ENCODE measurements around the gene SOX30.

The SOX30 gene

DNA sequence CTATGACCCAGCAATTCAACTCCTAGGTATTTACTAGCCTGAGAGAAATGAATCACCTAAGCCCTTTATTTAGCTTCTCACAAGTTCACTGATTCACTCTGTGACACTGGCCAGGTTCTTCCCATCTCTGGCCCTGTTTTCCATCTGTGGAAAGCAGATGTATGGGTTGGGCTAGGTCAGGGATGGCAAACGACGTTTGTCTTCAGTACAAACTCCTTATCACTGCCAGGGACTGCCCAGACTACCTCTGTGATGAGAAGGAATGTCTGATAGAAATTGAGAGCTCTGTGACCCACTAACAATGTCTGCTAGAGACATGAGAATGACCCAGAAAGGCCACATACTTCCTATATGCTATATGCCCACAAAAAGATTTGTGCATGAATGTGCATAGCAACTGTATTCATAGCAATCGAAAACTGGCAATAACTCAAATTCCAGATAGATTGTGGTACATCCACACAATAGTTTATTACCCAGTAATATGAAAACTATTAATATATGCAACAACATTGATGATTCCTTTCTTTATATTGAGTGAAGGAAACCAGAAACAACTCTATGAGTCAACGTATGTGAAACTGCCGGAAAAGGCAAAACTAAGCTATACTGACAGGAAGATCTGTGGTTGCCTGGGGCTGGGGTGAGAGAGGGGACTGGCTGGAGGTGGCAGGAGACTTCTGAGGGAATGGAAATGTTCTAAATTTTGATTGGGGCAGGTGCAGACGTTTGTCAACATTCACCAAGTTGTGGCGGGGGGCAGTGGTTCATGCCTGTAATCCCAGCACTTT, 44.7 kb downstream of the SOX30 start:
- peak; percentile 66 for DNase-seq

GRCh38 chr5:157606046-157606445, 46.2 kb downstream of the SOX30 start:
- no peak for DNase-seq

- peak; percentile 82 for DNase-seq
Measured at GRCh38 chr5:157603333-157604190, 48.7 kb downstream of the SOX30 start.

- DNase-seq, result no peak
Measured at GRCh38 chr5:157602505-157602904, 49.7 kb downstream of the SOX30 start.

DNA sequence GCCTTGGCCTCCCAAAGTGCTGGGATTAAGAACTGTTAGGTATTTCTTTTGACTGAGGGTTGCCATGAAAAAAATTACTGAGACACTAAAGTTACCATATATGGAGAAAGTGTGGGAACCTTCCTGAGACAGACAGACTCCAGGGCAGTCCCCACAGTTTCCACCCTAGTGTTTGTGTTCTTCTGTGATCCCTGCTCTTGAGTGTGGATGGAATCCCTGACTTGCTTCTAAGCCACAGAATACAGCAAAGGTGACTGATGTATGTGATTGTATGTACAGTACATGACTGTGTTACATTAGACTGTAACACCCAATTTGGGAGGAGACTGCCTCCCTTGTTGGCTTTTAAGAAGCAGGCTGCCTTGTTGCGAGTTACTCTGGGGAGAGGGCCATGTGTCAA, 52.0 kb downstream of the SOX30 start:
- DNase-seq, result no peak

GRCh38 chr5:157599565-157599964, 52.7 kb downstream of the SOX30 start:
- DNase-seq, result no peak

GRCh38 chr5:157598350-157598936, 53.8 kb downstream of the SOX30 start:
- no peak for DNase-seq

GRCh38 chr5:157597277-157597676, 55.0 kb downstream of the SOX30 start:
- DNase-seq, result no peak

DNA sequence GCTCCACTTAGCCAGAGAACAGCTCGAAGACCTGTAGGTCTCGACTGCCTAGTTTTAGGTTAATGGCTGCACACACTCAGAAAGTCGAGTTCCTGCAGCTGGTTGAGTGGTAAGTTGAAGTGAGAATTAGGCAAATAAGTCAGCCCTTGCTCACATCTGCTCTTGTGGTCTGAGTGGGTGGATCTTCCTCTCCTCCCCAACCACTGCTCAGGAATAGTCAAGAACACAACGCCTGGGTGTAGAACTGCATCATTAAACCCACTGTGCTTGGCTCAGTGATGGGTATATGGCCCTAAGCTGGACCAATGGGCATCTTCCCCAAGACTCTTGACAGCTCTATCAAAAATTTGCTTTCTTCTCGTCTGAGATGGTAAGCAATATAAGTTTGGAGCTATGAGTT, 55.8 kb downstream of the SOX30 start:
- no peak for DNase-seq

GRCh38 chr5:157594675-157595459, 57.4 kb downstream of the SOX30 start:
- DNase-seq, result no peak

- DNase-seq, result no peak
Measured at GRCh38 chr5:157594257-157594656, 58.0 kb downstream of the SOX30 start.

DNA sequence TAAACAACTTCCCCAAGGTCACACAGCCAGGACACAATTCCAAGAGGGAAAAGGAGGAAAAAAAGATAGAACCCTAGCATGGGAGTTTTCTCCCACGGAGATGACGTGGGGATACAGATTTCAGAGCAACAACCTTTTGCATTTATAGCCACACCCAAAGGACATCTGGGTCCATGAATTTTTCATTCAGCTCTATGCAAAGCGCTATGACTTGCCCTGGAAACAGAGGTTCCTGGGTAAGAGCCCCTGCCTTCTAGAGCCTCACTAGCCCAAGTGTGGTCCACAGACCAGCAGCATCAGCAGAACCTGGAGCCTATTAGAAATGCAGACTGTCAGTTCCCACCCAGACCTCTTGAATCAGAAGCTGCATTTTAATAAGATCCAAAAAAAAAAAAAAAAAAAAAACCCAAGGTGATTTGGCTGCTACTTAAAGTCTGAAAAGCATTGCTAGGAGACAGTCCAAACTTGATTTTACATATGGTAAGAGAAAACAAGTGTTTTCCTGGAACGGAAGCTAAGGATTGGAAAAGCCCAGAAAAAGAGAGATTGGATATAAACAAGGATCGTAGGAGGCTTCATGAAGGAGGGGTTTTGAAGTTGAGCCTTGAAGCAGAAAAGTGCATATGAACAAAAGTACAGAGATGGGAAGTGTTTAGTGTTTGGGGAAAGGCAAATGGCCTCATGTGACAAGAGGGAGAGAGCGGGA, 59.0 kb downstream of the SOX30 start:
- DNase-seq, result no peak

- no peak for DNase-seq
Measured at GRCh38 chr5:157592594-157592993, 59.6 kb downstream of the SOX30 start.

- DNase-seq, result no peak
Measured at GRCh38 chr5:157590478-157590877, 61.8 kb downstream of the SOX30 start.

GRCh38 chr5:157584628-157585027, 67.6 kb downstream of the SOX30 start:
- DNase-seq, result no peak

DNA sequence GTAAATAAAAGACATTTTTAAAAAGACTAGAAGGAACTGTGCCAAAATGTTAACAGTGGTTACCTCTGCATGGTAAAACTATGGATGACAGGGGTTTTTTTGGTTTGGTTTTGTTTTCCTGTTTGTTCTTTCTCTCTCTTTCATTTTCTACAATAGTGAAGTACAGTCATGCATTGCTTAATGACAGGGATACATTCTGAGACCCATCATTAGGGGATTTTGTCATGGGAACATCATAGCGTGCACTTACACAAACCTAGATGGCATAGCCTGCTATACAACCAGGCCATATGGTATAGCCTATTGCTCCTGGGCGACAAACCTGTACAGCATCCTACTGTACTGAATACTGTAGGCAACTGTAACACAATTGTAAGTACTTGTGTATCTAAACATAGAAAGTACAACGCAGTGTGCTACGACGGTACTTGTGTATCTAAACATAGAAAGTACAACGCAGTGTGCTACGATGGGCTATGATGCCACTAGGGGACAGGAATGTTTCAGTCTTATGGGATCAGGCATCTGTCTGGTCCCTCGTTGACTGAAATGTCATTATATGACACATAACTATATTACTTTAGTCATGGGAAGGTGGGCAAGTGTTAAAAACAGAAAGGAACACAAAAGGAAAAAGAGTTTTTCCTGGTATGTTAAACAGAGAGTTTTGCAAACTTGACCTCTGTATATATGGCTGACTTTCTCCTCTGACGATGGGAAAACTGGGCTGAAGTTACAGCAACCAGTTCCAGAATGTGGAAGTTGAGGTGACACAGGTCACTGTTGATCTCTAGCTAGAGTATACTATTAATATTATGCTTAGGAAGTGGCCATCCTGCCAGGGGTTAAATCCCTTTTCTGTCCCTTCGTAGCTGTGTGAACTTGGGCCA, 69.3 kb downstream of the SOX30 start:
- no peak for DNase-seq

DNA sequence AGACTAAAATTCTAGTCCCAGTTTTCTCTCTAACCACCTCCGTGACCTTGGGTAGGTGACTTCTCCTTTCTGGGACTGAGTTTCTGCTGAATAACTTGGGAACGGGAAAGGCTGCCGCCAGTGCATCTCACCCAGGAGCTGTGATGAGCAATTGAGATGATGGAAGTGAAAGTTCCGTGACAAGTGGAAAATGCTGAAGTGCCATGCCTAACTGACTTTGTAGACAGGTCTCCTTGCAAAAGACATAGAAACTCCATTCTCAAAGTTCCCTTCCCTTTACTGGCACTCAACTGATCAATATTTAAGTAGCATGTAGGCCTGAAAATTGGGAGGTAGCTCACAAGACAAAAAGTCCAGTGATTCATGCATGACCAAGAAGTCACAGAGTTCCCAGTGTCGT, 70.3 kb downstream of the SOX30 start:
- DNase-seq, result no peak

DNA sequence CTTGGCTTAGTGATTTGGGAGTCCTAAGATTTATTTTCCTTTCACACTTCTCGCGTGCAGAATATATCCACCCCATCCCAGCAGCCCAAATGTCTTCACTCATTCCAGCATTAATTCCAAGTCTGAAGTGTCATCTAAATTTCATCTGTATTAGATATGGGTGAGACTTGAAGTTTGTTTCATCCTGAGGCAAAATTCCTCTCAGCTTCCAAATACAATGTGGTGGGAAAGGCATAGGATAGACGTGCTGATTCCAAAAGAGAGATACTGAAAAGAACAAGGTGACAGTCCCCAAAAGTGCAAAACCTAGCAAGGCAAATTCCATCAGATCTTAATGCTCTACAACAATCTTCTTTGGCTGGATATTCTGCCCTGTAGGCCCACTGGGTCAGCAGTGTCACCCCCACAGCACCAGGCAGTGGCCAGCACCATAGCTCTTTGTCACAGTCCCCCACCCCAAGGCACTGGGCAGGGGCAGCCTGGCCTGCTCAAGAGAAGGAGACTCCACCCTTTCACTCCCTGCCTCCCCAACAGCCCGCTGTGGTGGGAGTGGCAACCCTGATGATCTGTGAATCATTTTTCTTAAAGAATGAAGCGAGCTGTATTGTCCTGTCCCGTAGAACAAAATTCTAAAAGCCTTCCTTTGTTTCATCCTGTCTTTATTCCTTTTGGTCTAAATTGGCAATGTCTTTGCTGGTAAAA, 74.0 kb downstream of the SOX30 start:
- no peak for DNase-seq

- DNase-seq, result no peak
Measured at GRCh38 chr5:157576678-157577077, 75.6 kb downstream of the SOX30 start.
